T-cell (primary cell): ENCODE measurements around the gene PRR22. TPM values are rescaled to one million over a fixed set of nuclear protein-coding genes. Genes with fewer than 3 reads are reported as not detected.

ENCODE experiments used
- ATAC-seq, 4 experiments: fragments of 200-7000 bp in 3 of 4; fragments of 150-1000 bp in 1 of 4; cut with Tn5 transposase; replicated peaks in 1 of 4; 1 replicate in 3 of 4; 2 replicates in 1 of 4; pipeline ENCODE4 v1.10.0; 2021; ENCODE audit warnings: moderate library complexity in 3 of 4, mild to moderate bottlenecking in 2 of 4, moderate number of reproducible peaks in 1 of 4
- CTCF ChIA-PET, 2 donors: fragments of 300-600 bp; sonication (Branson Sonifier 250); formaldehyde crosslinking; loops; one replicate each; lab custom pipeline; 2022; ENCODE audit warnings: antibody characterized with exemption in 2 of 2; lab: Charles Lee
- POLR2A ChIA-PET, 2 donors: fragments of 300-600 bp; sonication (Branson Sonifier 250); formaldehyde crosslinking; loops; one replicate each; lab custom pipeline; 2022; ENCODE audit warnings: antibody characterized with exemption in 2 of 2; lab: Charles Lee
- DNase-seq, 35 experiments: peaks; one replicate each; pipeline versions ENCODE4 v3.0.0 to v3.0.0-alpha.2; 2013 to 2023
- H3K27ac ChIP-seq: one replicate; pipeline ENCODE4 v1.5.1; 2013; ENCODE audit warnings: low read length
- H3K27me3 ChIP-seq, 2 experiments: replicated peaks in 1 of 2; 1 replicate in 1 of 2; 2 replicates in 1 of 2; pipeline versions ENCODE4 v1.6.1 to v1.7.0; 2013; ENCODE audit warnings: low read length in 1 of 2, mixed read lengths in 1 of 2; ENCODE audit not compliant: control insufficient read depth in 2 of 2, insufficient read depth in 2 of 2; ENCODE audit errors: extremely low read depth in 1 of 2
- H3K36me3 ChIP-seq, 2 donors: 1 replicate in 1 of 2; 2 replicates in 1 of 2; pipeline versions ENCODE4 v1.6.1 to v1.7.0; 2013; ENCODE audit warnings: low read length in 1 of 2; ENCODE audit not compliant: control insufficient read depth in 2 of 2, insufficient read depth in 1 of 2; ENCODE audit errors: extremely low read depth in 1 of 2
- H3K4me1 ChIP-seq, 2 experiments: 1 replicate in 1 of 2; 2 replicates in 1 of 2; pipeline versions ENCODE4 v1.6.1 to v1.7.0; 2013; ENCODE audit warnings: low read length in 2 of 2, mixed read lengths in 1 of 2; ENCODE audit not compliant: insufficient read depth in 2 of 2, control insufficient read depth in 1 of 2; ENCODE audit errors: extremely low read depth in 1 of 2
- H3K4me3 ChIP-seq, 2 donors: 1 replicate in 1 of 2; 2 replicates in 1 of 2; pipeline versions ENCODE4 v1.5.1 to v1.7.0; 2013; ENCODE audit warnings: mild to moderate bottlenecking in 2 of 2, low read length in 1 of 2, moderate library complexity in 1 of 2; ENCODE audit not compliant: control insufficient read depth in 1 of 2; ENCODE audit errors: extremely low read depth in 1 of 2
- H3K9me3 ChIP-seq: 2 replicates; pipeline ENCODE4 v1.7.0; 2013
- H3K27ac Mint-ChIP-seq, 2 donors: one replicate each; pipeline ENCODE4 v1.8.0; 2020 to 2021; ENCODE audit warnings: mild to moderate bottlenecking in 2 of 2, mixed read lengths in 2 of 2
- H3K27me3 Mint-ChIP-seq, 2 donors: one replicate each; pipeline ENCODE4 v1.8.0; 2021 to 2022; ENCODE audit warnings: mixed read lengths in 2 of 2
- H3K36me3 Mint-ChIP-seq: one replicate; pipeline ENCODE4 v1.8.0; 2021; ENCODE audit warnings: mixed read lengths
- H3K4me1 Mint-ChIP-seq, 3 donors: one replicate each; pipeline ENCODE4 v1.8.0; 2020 to 2022; ENCODE audit warnings: mixed read lengths in 3 of 3, mild to moderate bottlenecking in 1 of 3
- H3K4me3 Mint-ChIP-seq, 3 donors: one replicate each; pipeline ENCODE4 v1.8.0; 2020 to 2022; ENCODE audit warnings: mild to moderate bottlenecking in 3 of 3, mixed read lengths in 3 of 3, moderate library complexity in 3 of 3
- H3K9me3 Mint-ChIP-seq, 3 donors: one replicate each; pipeline ENCODE4 v1.8.0; 2020 to 2022; ENCODE audit warnings: mixed read lengths in 3 of 3
- WGBS: methylation state at CpG from one replicate; pipeline ENCODE4 v1.1.5; 2013; ENCODE audit warnings: missing lambda C conversion rate; ENCODE audit not compliant: insufficient coverage; 5-methylcytosine and 5-hydroxymethylcytosine counted together
- total RNA-seq, 35 experiments: library from RNA in 6 of 35; stranded (reverse) in 6 of 35; fragments of 120-200 nt in 1 of 35; gene quantifications; one replicate each; pipeline versions ENCODE4 v1.2.1 to v1.2.4 and lab custom pipeline; 2013 to 2026

Gene PRR22
- total RNA-seq, 5 donors from 2014 or later (not counting 1 experiment from before 2014, with no cell fraction given) = 4.7 to 6.0 (median 5.5) TPM

GRCh38 chr19:5789886-5790558 lies 5.5 kb upstream of the PRR22 start:
- Histone ChIP-seq H3K9me3 (no peaks in the 10 kb centered on the region), H3K4me3 (peak overlapping the region; percentile 33 to 76), H3K36me3 (peaks cover 21 to 42% of the 10 kb centered on the region in 2 donors), H3K4me1 (peaks cover 4 to 20% of the 10 kb centered on the region in 2 experiments), H3K27me3 (peaks cover 0 to 13% of the 10 kb centered on the region in 2 experiments), H3K27ac (peak overlapping the region; percentile 96)
- no peak for DNase-seq
- peak overlapping the region; percentile 100 for H3K27ac Mint-ChIP-seq
- H3K9me3 Mint-ChIP-seq = no peaks in the 10 kb centered on the region
- H3K4me1 Mint-ChIP-seq = peaks cover 10 to 20% (median 17%) of the 10 kb centered on the region in 3 donors
- H3K4me3 Mint-ChIP-seq = peak overlapping the region; percentile 94 to 100 (median 100)
- ATAC-seq = no peak
- H3K36me3 Mint-ChIP-seq = peaks cover 32% of the 10 kb centered on the region
- POLR2A ChIA-PET = interaction anchor here in 1 of 2 donors (0.6 kb wide), 1 partner anchor 81 kb away, joined by 3 read pairs; no protein-coding TSS in a partner anchor
- CTCF ChIA-PET = interaction anchor here in 1 of 2 donors (0.7 to 2.3 kb wide), 2 partner anchors 14 to 38 kb away, joined by 3 to 13 read pairs; no protein-coding TSS in a partner anchor
- peaks cover 0 to 3% of the 10 kb centered on the region in 2 donors for H3K27me3 Mint-ChIP-seq
- WGBS = 86% methylated on average over 25 of the region's 26 CpGs

GRCh38 chr19:5789351-5789761 lies 4.8 kb upstream of the PRR22 start:
- no peak overlapping the region for H3K27ac Mint-ChIP-seq

GRCh38 chr19:5788422-5788821 lies 3.9 kb upstream of the PRR22 start:
- Mint-ChIP-seq H3K27me3 (peaks cover 0 to 3% of the 10 kb centered on the region in 2 donors), H3K4me1 (peaks cover 10 to 20% (median 17%) of the 10 kb centered on the region in 3 donors), H3K27ac (no peak overlapping the region), H3K36me3 (peaks cover 32% of the 10 kb centered on the region), H3K4me3 (no peak overlapping the region), H3K9me3 (no peaks in the 10 kb centered on the region)
- WGBS = no CpG with 5 or more reads among the region's 5 CpGs
- peaks cover 0 to 4% of the 10 kb centered on the region in 2 experiments for H3K27me3 ChIP-seq
- ATAC-seq = no peak
- no peaks in the 10 kb centered on the region for H3K9me3 ChIP-seq
- POLR2A ChIA-PET = no interaction called here
- H3K27ac ChIP-seq = no peak overlapping the region
- no peak for DNase-seq
- H3K4me1 ChIP-seq = peaks cover 4 to 20% of the 10 kb centered on the region in 2 experiments
- H3K4me3 ChIP-seq = no peak overlapping the region
- H3K36me3 ChIP-seq = peaks cover 30 to 48% of the 10 kb centered on the region in 2 donors
- CTCF ChIA-PET = no interaction called here

More at GRCh38 chr19:5789351-5789761, 4.8 kb upstream of the PRR22 start:
- Mint-ChIP-seq H3K4me1 (peaks cover 10 to 20% (median 17%) of the 10 kb centered on the region in 3 donors), H3K27me3 (peaks cover 0 to 3% of the 10 kb centered on the region in 2 donors), H3K36me3 (peaks cover 32% of the 10 kb centered on the region), H3K9me3 (no peaks in the 10 kb centered on the region), H3K4me3 (no peak overlapping the region)
- 98% methylated on average over 39 of the region's 39 CpGs for WGBS
- H3K4me3 ChIP-seq = no peak overlapping the region
- ChIA-PET CTCF (no interaction called here), POLR2A (no interaction called here)
- ATAC-seq = no peak
- no peaks in the 10 kb centered on the region for H3K9me3 ChIP-seq
- H3K36me3 ChIP-seq = peaks cover 26 to 44% of the 10 kb centered on the region in 2 donors
- no peak for DNase-seq
- H3K27ac ChIP-seq = no peak overlapping the region
- peaks cover 0 to 11% of the 10 kb centered on the region in 2 experiments for H3K27me3 ChIP-seq
- H3K4me1 ChIP-seq = peaks cover 4 to 20% of the 10 kb centered on the region in 2 experiments

GRCh38 chr19:5787409-5788182 lies 3.0 kb upstream of the PRR22 start:
- Histone ChIP-seq H3K9me3 (no peaks in the 10 kb centered on the region), H3K27ac (no peak overlapping the region), H3K27me3 (no peaks in the 10 kb centered on the region), H3K36me3 (peaks cover 34 to 48% of the 10 kb centered on the region in 2 donors), H3K4me1 (peaks cover 4 to 20% of the 10 kb centered on the region in 2 experiments), H3K4me3 (no peak overlapping the region)
- Mint-ChIP-seq H3K27ac (no peak overlapping the region), H3K27me3 (peaks cover 0 to 3% of the 10 kb centered on the region in 2 donors), H3K4me3 (no peak overlapping the region), H3K9me3 (no peaks in the 10 kb centered on the region), H3K36me3 (peaks cover 32% of the 10 kb centered on the region), H3K4me1 (peaks cover 10 to 20% (median 15%) of the 10 kb centered on the region in 3 donors)
- ATAC-seq = no peak
- no peak for DNase-seq
- CTCF ChIA-PET = no interaction called here
- POLR2A ChIA-PET = interaction anchor here in 1 of 2 donors (0.6 kb wide), 1 partner anchor 20 kb away, joined by 4 read pairs; no protein-coding TSS in a partner anchor
- WGBS = 96% methylated on average over 32 of the region's 39 CpGs

- POLR2A ChIA-PET = interaction anchor here in 1 of 2 donors (0.6 kb wide), 2 partner anchors 19 to 117 kb away, joined by 4 to 9 read pairs; partner anchors contain the start of gene NDUFA11
- Histone ChIP-seq H3K36me3 (peaks cover 34 to 48% of the 10 kb centered on the region in 2 donors), H3K9me3 (no peaks in the 10 kb centered on the region), H3K4me3 (no peak overlapping the region), H3K27ac (no peak overlapping the region), H3K27me3 (no peaks in the 10 kb centered on the region), H3K4me1 (peaks cover 4 to 20% of the 10 kb centered on the region in 2 experiments)
- DNase-seq (no peak), ATAC-seq (no peak)
- Mint-ChIP-seq H3K4me3 (no peak overlapping the region), H3K4me1 (peaks cover 10 to 20% (median 15%) of the 10 kb centered on the region in 3 donors), H3K27me3 (peaks cover 0 to 3% of the 10 kb centered on the region in 2 donors), H3K9me3 (no peaks in the 10 kb centered on the region), H3K27ac (no peak overlapping the region), H3K36me3 (peaks cover 32% of the 10 kb centered on the region)
- 96% methylated on average over 36 of the region's 44 CpGs for WGBS
- CTCF ChIA-PET = no interaction called here
Observed at GRCh38 chr19:5786593-5787408, 2.3 kb upstream of the PRR22 start.
